HEK293 (cell line): ENCODE results near the gene BECN2.

ENCODE experiments used
- CTCF ChIA-PET: fragments of 350-600 bp; formaldehyde crosslinking; extraction: SDS; loops from one replicate; lab custom pipeline; 2021; ENCODE audit warnings: antibody characterized with exemption; lab: Yijun Ruan, JAX
- POLR2A ChIA-PET: fragments of 300-600 bp; formaldehyde crosslinking; extraction: SDS; loops from one replicate; lab custom pipeline; 2020; ENCODE audit warnings: antibody characterized with exemption, inconsistent platforms; lab: Yijun Ruan, JAX
- H3K27ac ChIP-seq: fragments of 200-500 bp; sonication (Bioruptor generic); 2 replicates; pipeline ENCODE4 v1.5.1; 2014; ENCODE audit warnings: low read depth, low read length, control low read depth, inconsistent platforms; ENCODE audit errors: extremely low read depth
- H3K36me3 ChIP-seq, 2 experiments: fragments of 200-500 bp in 1 of 2; sonication (Bioruptor generic) in 1 of 2; 1 replicate in 1 of 2; 2 replicates in 1 of 2; pipeline ENCODE4 v1.5.1; 2014 to 2017; ENCODE audit warnings: inconsistent platforms in 2 of 2, low read length in 2 of 2; ENCODE audit not compliant: control insufficient read depth in 2 of 2, insufficient read depth in 1 of 2
- H3K4me1 ChIP-seq: fragments of 200-500 bp; sonication (Bioruptor generic); 2 replicates; pipeline ENCODE4 v1.5.1; 2014; ENCODE audit warnings: mild to moderate bottlenecking, low read length, inconsistent platforms; ENCODE audit not compliant: control insufficient read depth, insufficient read depth
- H3K4me3 ChIP-seq: 2 replicates; pipeline ENCODE4 v1.5.1; 2011; ENCODE audit warnings: low read depth, mild to moderate bottlenecking, control low read depth, low read length, moderate library complexity
- H3K9me3 ChIP-seq: fragments of 200-500 bp; sonication (Bioruptor generic); 2 replicates; pipeline ENCODE4 v1.5.1; 2014; ENCODE audit warnings: low read depth, low read length, inconsistent platforms; ENCODE audit not compliant: control insufficient read depth, insufficient read depth
- GLI2 ChIP-seq: fragments of 450-650 bp; formaldehyde crosslinking; IDR thresholded peaks from 2 replicates; pipeline ENCODE4; 2017; ENCODE audit warnings: missing biosample characterization, missing genetic modification characterization, low read depth, borderline replicate concordance
- KLF8 ChIP-seq: fragments of 450-650 bp; formaldehyde crosslinking; IDR thresholded peaks from 2 replicates; pipeline ENCODE4 v1.5.1; 2016; ENCODE audit warnings: missing biosample characterization, missing genetic modification characterization
- SCRT1 ChIP-seq: fragments of 450-650 bp; formaldehyde crosslinking; IDR thresholded peaks from 2 replicates; pipeline ENCODE4 v1.5.1; 2016; ENCODE audit warnings: missing biosample characterization, missing genetic modification characterization, borderline replicate concordance
- TRIM28 ChIP-seq: IDR thresholded peaks from 2 replicates; pipeline ENCODE4 v1.6.1; 2011; ENCODE audit warnings: low read length, control low read depth, borderline replicate concordance
- ZBTB48 ChIP-seq: fragments of 450-650 bp; formaldehyde crosslinking; IDR thresholded peaks from 2 replicates; pipeline ENCODE4 v1.5.1; 2016; ENCODE audit warnings: missing biosample characterization, missing genetic modification characterization
- ZNF169 ChIP-seq: fragments of 450-650 bp; formaldehyde crosslinking; IDR thresholded peaks from 2 replicates; pipeline ENCODE4 v1.5.1; 2016; ENCODE audit warnings: missing biosample characterization, missing genetic modification characterization
- ZNF311 ChIP-seq: fragments of 450-650 bp; formaldehyde crosslinking; IDR thresholded peaks from 2 replicates; pipeline ENCODE4 v1.5.1; 2017; ENCODE audit warnings: missing biosample characterization, missing genetic modification characterization, borderline replicate concordance
- ZNF324 ChIP-seq: fragments of 450-650 bp; formaldehyde crosslinking; IDR thresholded peaks from 2 replicates; pipeline ENCODE4 v1.5.1; 2016; ENCODE audit warnings: missing biosample characterization, missing genetic modification characterization
- ZNF341 ChIP-seq: fragments of 450-650 bp; formaldehyde crosslinking; IDR thresholded peaks from 2 replicates; pipeline ENCODE4; 2016; ENCODE audit warnings: low read depth, missing biosample characterization, missing genetic modification characterization
- ZNF529 ChIP-seq: fragments of 450-650 bp; formaldehyde crosslinking; IDR thresholded peaks from 2 replicates; pipeline ENCODE4 v1.5.1; 2017; ENCODE audit warnings: missing genetic modification characterization, missing biosample characterization; ENCODE audit not compliant: insufficient replicate concordance
- ZNF76 ChIP-seq: fragments of 450-650 bp; formaldehyde crosslinking; IDR thresholded peaks from 2 replicates; pipeline ENCODE4; 2016; ENCODE audit warnings: low read depth, missing biosample characterization, missing genetic modification characterization, borderline replicate concordance
- ZNF843 ChIP-seq: fragments of 450-650 bp; formaldehyde crosslinking; IDR thresholded peaks from 2 replicates; pipeline ENCODE4 v1.5.1; 2016; ENCODE audit warnings: missing biosample characterization, missing genetic modification characterization
- TF ChIP-seq, protein P1 (sequence below): fragments of 450-650 bp; formaldehyde crosslinking; IDR thresholded peaks from 2 replicates; pipeline ENCODE4 v1.5.1; 2016; ENCODE audit warnings: missing biosample characterization, missing genetic modification characterization
- TF ChIP-seq, protein P2 (sequence below): fragments of 450-650 bp; formaldehyde crosslinking; IDR thresholded peaks from 2 replicates; pipeline ENCODE4 v1.5.1; 2016; ENCODE audit warnings: missing biosample characterization, missing genetic modification characterization
- TF ChIP-seq, protein P3 (sequence below): fragments of 450-650 bp; formaldehyde crosslinking; IDR thresholded peaks from 2 replicates; pipeline ENCODE4 v1.5.1; 2017; ENCODE audit warnings: missing biosample characterization, missing genetic modification characterization
- TF ChIP-seq, protein P4 (sequence below): fragments of 450-650 bp; formaldehyde crosslinking; IDR thresholded peaks from 2 replicates; pipeline ENCODE4 v1.5.1; 2017; ENCODE audit warnings: missing biosample characterization, missing genetic modification characterization
- TF ChIP-seq, protein P5 (sequence below): fragments of 450-650 bp; formaldehyde crosslinking; IDR thresholded peaks from 2 replicates; pipeline ENCODE4 v1.5.1; 2017; ENCODE audit warnings: missing biosample characterization, mild to moderate bottlenecking, missing genetic modification characterization, moderate library complexity
- TF ChIP-seq, protein P6 (sequence below): fragments of 450-650 bp; formaldehyde crosslinking; IDR thresholded peaks from 2 replicates; pipeline ENCODE4 v1.5.1; 2016; ENCODE audit warnings: missing biosample characterization, missing genetic modification characterization
- TF ChIP-seq, protein P7 (sequence below): fragments of 450-650 bp; formaldehyde crosslinking; IDR thresholded peaks from 2 replicates; pipeline ENCODE4 v1.5.0; 2017; ENCODE audit warnings: missing biosample characterization, missing genetic modification characterization, borderline replicate concordance

The BECN2 gene

DNA sequence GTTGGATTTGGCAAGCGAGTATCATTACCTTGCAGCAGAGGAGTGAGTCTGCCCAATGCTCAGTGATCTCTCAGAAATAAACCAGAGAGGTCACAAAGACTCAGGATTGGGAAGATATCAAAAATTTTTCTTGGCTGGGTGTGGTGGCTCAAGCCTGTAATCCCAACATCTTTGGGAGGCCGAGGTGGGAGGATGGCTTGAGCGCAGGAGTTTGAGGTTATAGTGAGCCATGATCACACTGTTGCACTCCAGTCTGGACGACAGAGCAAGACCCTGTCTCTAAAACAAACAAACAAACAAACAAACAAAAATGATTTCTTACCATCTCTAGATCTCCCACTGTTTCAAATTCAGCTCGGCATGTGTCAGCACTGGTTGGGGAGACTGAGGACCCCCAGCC lies 13.3 kb upstream of the BECN2 start:
- Histone ChIP-seq H3K9me3 (no peaks in the 10 kb centered on the region), H3K36me3 (no peaks in the 10 kb centered on the region), H3K4me1 (no peaks in the 10 kb centered on the region), H3K4me3 (no peak overlapping the region), H3K27ac (no peak overlapping the region)
- TF ChIP-seq ZBTB48 (tag by site-specific recombination): no peak
- TF ChIP-seq ZNF311 (tag by site-specific recombination): no peak
- TF ChIP-seq, protein P1, sequence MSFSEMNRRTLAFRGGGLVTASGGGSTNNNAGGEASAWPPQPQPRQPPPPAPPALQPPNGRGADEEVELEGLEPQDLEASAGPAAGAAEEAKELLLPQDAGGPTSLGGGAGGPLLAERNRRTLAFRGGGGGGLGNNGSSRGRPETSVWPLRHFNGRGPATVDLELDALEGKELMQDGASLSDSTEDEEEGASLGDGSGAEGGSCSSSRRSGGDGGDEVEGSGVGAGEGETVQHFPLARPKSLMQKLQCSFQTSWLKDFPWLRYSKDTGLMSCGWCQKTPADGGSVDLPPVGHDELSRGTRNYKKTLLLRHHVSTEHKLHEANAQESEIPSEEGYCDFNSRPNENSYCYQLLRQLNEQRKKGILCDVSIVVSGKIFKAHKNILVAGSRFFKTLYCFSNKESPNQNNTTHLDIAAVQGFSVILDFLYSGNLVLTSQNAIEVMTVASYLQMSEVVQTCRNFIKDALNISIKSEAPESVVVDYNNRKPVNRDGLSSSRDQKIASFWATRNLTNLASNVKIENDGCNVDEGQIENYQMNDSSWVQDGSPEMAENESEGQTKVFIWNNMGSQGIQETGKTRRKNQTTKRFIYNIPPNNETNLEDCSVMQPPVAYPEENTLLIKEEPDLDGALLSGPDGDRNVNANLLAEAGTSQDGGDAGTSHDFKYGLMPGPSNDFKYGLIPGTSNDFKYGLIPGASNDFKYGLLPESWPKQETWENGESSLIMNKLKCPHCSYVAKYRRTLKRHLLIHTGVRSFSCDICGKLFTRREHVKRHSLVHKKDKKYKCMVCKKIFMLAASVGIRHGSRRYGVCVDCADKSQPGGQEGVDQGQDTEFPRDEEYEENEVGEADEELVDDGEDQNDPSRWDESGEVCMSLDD (tag by site-specific recombination): no peak
- TF ChIP-seq, protein P2, sequence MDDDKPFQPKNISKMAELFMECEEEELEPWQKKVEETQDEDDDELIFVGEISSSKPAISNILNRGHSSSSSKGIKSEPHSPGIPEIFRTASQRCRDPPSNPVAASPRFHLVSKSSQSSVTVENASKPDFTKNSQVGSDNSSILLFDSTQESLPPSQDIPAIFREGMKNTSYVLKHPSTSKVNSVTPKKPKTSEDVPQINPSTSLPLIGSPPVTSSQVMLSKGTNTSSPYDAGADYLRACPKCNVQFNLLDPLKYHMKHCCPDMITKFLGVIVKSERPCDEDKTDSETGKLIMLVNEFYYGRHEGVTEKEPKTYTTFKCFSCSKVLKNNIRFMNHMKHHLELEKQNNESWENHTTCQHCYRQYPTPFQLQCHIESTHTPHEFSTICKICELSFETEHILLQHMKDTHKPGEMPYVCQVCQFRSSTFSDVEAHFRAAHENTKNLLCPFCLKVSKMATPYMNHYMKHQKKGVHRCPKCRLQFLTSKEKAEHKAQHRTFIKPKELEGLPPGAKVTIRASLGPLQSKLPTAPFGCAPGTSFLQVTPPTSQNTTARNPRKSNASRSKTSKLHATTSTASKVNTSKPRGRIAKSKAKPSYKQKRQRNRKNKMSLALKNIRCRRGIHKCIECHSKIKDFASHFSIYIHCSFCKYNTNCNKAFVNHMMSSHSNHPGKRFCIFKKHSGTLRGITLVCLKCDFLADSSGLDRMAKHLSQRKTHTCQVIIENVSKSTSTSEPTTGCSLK (tag by site-specific recombination): no peak
- no peak for TF ChIP-seq SCRT1
- TF ChIP-seq, protein P3, sequence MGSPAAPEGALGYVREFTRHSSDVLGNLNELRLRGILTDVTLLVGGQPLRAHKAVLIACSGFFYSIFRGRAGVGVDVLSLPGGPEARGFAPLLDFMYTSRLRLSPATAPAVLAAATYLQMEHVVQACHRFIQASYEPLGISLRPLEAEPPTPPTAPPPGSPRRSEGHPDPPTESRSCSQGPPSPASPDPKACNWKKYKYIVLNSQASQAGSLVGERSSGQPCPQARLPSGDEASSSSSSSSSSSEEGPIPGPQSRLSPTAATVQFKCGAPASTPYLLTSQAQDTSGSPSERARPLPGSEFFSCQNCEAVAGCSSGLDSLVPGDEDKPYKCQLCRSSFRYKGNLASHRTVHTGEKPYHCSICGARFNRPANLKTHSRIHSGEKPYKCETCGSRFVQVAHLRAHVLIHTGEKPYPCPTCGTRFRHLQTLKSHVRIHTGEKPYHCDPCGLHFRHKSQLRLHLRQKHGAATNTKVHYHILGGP (tag by site-specific recombination): no peak
- TF ChIP-seq, protein P4, sequence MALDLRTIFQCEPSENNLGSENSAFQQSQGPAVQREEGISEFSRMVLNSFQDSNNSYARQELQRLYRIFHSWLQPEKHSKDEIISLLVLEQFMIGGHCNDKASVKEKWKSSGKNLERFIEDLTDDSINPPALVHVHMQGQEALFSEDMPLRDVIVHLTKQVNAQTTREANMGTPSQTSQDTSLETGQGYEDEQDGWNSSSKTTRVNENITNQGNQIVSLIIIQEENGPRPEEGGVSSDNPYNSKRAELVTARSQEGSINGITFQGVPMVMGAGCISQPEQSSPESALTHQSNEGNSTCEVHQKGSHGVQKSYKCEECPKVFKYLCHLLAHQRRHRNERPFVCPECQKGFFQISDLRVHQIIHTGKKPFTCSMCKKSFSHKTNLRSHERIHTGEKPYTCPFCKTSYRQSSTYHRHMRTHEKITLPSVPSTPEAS: no peak
- no peak for TF ChIP-seq ZNF169 (tag by site-specific recombination)
- no peak for TF ChIP-seq ZNF341 (tag by site-specific recombination)
- TF ChIP-seq, protein P5, sequence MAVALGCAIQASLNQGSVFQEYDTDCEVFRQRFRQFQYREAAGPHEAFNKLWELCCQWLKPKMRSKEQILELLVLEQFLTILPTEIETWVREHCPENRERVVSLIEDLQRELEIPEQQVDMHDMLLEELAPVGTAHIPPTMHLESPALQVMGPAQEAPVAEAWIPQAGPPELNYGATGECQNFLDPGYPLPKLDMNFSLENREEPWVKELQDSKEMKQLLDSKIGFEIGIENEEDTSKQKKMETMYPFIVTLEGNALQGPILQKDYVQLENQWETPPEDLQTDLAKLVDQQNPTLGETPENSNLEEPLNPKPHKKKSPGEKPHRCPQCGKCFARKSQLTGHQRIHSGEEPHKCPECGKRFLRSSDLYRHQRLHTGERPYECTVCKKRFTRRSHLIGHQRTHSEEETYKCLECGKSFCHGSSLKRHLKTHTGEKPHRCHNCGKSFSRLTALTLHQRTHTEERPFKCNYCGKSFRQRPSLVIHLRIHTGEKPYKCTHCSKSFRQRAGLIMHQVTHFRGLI (tag by site-specific recombination): no peak
- no peak for TF ChIP-seq ZNF324
- TF ChIP-seq ZNF843 (tag by site-specific recombination): no peak
- no peak for TF ChIP-seq GLI2 (tag by site-specific recombination)
- TF ChIP-seq ZNF76: no peak
- TF ChIP-seq, protein P6, sequence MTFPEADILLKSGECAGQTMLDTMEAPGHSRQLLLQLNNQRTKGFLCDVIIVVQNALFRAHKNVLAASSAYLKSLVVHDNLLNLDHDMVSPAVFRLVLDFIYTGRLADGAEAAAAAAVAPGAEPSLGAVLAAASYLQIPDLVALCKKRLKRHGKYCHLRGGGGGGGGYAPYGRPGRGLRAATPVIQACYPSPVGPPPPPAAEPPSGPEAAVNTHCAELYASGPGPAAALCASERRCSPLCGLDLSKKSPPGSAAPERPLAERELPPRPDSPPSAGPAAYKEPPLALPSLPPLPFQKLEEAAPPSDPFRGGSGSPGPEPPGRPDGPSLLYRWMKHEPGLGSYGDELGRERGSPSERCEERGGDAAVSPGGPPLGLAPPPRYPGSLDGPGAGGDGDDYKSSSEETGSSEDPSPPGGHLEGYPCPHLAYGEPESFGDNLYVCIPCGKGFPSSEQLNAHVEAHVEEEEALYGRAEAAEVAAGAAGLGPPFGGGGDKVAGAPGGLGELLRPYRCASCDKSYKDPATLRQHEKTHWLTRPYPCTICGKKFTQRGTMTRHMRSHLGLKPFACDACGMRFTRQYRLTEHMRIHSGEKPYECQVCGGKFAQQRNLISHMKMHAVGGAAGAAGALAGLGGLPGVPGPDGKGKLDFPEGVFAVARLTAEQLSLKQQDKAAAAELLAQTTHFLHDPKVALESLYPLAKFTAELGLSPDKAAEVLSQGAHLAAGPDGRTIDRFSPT (tag by site-specific recombination): no peak
- no peak for TF ChIP-seq TRIM28
- TF ChIP-seq, protein P7, sequence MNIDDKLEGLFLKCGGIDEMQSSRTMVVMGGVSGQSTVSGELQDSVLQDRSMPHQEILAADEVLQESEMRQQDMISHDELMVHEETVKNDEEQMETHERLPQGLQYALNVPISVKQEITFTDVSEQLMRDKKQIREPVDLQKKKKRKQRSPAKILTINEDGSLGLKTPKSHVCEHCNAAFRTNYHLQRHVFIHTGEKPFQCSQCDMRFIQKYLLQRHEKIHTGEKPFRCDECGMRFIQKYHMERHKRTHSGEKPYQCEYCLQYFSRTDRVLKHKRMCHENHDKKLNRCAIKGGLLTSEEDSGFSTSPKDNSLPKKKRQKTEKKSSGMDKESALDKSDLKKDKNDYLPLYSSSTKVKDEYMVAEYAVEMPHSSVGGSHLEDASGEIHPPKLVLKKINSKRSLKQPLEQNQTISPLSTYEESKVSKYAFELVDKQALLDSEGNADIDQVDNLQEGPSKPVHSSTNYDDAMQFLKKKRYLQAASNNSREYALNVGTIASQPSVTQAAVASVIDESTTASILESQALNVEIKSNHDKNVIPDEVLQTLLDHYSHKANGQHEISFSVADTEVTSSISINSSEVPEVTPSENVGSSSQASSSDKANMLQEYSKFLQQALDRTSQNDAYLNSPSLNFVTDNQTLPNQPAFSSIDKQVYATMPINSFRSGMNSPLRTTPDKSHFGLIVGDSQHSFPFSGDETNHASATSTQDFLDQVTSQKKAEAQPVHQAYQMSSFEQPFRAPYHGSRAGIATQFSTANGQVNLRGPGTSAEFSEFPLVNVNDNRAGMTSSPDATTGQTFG (tag by site-specific recombination): no peak
- TF ChIP-seq ZNF529: no peak
- no peak for TF ChIP-seq KLF8 (tag by site-specific recombination)
- CTCF ChIA-PET: interaction anchor here (0.7 kb wide), 1 partner anchor 11 kb away, joined by 3 read pairs; no protein-coding TSS in a partner anchor
- POLR2A ChIA-PET: no interaction called here
